ENCODE data around the gene KIF16B.

The KIF16B gene

GRCh38 chr20:16580147-16580546 is 6.9 kb upstream of the KIF16B start:
- no peak overlapping the region for H3K4me3 ChIP-seq (ENCODE audit: low read depth, low read length)
- DNase-seq (ENCODE audit: low read depth), result peak; percentile 79
- TF ChIP-seq CTCF (IDR thresholded peaks at IDR 0.05; ENCODE audit: control insufficient read depth, extremely low read depth, insufficient read depth), result no peak

- no peak for TF ChIP-seq CTCF (IDR thresholded peaks at IDR 0.05; ENCODE audit: control insufficient read depth, extremely low read depth, insufficient read depth)
- DNase-seq (ENCODE audit: low read depth), result no peak
- no peak overlapping the region for H3K4me3 ChIP-seq (ENCODE audit: low read depth, low read length)
Observed at GRCh38 chr20:16576219-16576618, 3.0 kb upstream of the KIF16B start.

- no peak overlapping the region for H3K4me3 ChIP-seq (ENCODE audit: low read depth, low read length)
- no peak for DNase-seq (ENCODE audit: low read depth)
- TF ChIP-seq CTCF (IDR thresholded peaks at IDR 0.05; ENCODE audit: control insufficient read depth, extremely low read depth, insufficient read depth), result no peak
Observed at GRCh38 chr20:16575390-16576140, 2.3 kb upstream of the KIF16B start.

- H3K4me3 ChIP-seq (ENCODE audit: low read depth, low read length), result no peak overlapping the region
- no peak for TF ChIP-seq CTCF (IDR thresholded peaks at IDR 0.05; ENCODE audit: control insufficient read depth, extremely low read depth, insufficient read depth)
- no peak for DNase-seq (ENCODE audit: low read depth)
Observed at GRCh38 chr20:16574656-16575355, 1.6 kb upstream of the KIF16B start.

GRCh38 chr20:16571333-16571732 is 1.9 kb downstream of the KIF16B start:
- no peak for DNase-seq (ENCODE audit: low read depth)
- H3K4me3 ChIP-seq (ENCODE audit: low read depth, low read length), result no peak overlapping the region
- TF ChIP-seq CTCF (IDR thresholded peaks at IDR 0.05; ENCODE audit: control insufficient read depth, extremely low read depth, insufficient read depth), result no peak

GRCh38 chr20:16569246-16570153 is 3.7 kb downstream of the KIF16B start:
- no peak for TF ChIP-seq CTCF (IDR thresholded peaks at IDR 0.05; ENCODE audit: control insufficient read depth, extremely low read depth, insufficient read depth)
- H3K4me3 ChIP-seq (ENCODE audit: low read depth, low read length), result no peak overlapping the region
- peak; percentile 13 for DNase-seq (ENCODE audit: low read depth)

All from LNCaP clone FGC (cell line).